Measurements from ENCODE around the gene YKT6.
"Not testable (repeated sequence)": the region's sequence is repeated elsewhere in the genome, so short reads cannot be mapped to it uniquely, and the experiment has no call there.

YKT6 gene

DNA sequence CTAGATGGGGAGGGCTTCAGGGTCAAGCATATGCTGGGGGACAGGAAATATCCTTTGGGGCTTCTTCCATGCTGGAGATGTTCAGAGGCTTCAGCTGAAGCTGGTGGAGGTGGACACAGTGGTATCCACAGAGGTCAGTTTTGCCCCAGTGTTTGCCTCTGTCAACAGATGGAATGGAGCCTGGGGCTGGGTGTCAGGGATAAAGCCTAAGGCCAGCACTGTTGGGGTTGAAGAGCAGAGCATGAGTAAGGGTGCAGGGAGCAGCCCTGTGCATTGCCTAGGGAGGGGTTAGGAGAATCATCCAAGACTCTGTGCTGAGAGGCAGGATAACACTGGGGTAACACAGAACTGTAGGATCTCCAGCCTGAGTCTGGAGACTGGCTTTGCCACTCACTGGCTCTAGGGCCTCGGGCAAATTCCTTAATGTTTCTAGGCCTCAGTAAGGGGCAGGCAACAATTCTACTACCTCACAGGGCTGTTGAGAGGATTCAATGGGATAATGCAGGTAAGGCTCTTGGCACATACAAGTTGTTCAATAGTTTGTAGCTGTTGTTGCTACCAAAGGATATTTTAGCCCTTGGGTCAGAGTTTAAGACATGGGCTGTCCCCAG is 37.9 kb upstream of the YKT6 start:
- ATAC-seq: no peak; the same call in 2 of the 3 replicates
- TF ChIP-seq, protein P1, sequence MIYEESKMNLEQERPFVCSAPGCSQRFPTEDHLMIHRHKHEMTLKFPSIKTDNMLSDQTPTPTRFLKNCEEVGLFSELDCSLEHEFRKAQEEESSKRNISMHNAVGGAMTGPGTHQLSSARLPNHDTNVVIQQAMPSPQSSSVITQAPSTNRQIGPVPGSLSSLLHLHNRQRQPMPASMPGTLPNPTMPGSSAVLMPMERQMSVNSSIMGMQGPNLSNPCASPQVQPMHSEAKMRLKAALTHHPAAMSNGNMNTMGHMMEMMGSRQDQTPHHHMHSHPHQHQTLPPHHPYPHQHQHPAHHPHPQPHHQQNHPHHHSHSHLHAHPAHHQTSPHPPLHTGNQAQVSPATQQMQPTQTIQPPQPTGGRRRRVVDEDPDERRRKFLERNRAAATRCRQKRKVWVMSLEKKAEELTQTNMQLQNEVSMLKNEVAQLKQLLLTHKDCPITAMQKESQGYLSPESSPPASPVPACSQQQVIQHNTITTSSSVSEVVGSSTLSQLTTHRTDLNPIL (CRISPR knock-in tag; IDR thresholded peaks at IDR 0.05; ENCODE audit: low read depth): no peak
- no peak for TF ChIP-seq ESRRG (CRISPR knock-in tag; IDR thresholded peaks at IDR 0.05)
- TF ChIP-seq ISL1 (CRISPR knock-in tag; IDR thresholded peaks at IDR 0.05): no peak
- no peak for TF ChIP-seq SNAI2 (CRISPR knock-in tag; IDR thresholded peaks at IDR 0.05)
- no peak for TF ChIP-seq RARB (CRISPR knock-in tag; IDR thresholded peaks at IDR 0.05)
- TF ChIP-seq GLIS3 (CRISPR knock-in tag; IDR thresholded peaks at IDR 0.05): no peak
- TF ChIP-seq OSR1 (CRISPR knock-in tag; IDR thresholded peaks at IDR 0.05): no peak
- TF ChIP-seq, protein P2, sequence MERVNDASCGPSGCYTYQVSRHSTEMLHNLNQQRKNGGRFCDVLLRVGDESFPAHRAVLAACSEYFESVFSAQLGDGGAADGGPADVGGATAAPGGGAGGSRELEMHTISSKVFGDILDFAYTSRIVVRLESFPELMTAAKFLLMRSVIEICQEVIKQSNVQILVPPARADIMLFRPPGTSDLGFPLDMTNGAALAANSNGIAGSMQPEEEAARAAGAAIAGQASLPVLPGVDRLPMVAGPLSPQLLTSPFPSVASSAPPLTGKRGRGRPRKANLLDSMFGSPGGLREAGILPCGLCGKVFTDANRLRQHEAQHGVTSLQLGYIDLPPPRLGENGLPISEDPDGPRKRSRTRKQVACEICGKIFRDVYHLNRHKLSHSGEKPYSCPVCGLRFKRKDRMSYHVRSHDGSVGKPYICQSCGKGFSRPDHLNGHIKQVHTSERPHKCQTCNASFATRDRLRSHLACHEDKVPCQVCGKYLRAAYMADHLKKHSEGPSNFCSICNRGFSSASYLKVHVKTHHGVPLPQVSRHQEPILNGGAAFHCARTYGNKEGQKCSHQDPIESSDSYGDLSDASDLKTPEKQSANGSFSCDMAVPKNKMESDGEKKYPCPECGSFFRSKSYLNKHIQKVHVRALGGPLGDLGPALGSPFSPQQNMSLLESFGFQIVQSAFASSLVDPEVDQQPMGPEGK (CRISPR knock-in tag; IDR thresholded peaks at IDR 0.05; ENCODE audit: borderline replicate concordance): no peak
- TF ChIP-seq, protein P3, sequence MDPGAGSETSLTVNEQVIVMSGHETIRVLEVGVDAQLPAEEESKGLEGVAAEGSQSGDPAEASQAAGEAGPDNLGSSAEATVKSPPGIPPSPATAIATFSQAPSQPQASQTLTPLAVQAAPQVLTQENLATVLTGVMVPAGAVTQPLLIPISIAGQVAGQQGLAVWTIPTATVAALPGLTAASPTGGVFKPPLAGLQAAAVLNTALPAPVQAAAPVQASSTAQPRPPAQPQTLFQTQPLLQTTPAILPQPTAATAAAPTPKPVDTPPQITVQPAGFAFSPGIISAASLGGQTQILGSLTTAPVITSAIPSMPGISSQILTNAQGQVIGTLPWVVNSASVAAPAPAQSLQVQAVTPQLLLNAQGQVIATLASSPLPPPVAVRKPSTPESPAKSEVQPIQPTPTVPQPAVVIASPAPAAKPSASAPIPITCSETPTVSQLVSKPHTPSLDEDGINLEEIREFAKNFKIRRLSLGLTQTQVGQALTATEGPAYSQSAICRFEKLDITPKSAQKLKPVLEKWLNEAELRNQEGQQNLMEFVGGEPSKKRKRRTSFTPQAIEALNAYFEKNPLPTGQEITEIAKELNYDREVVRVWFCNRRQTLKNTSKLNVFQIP (CRISPR knock-in tag; IDR thresholded peaks at IDR 0.05; ENCODE audit: borderline replicate concordance, low read depth): no peak
- TF ChIP-seq ZNF8 (CRISPR knock-in tag; IDR thresholded peaks at IDR 0.05): no peak
- no peak for TF ChIP-seq CSDC2 (CRISPR knock-in tag; IDR thresholded peaks at IDR 0.05)
- no peak for TF ChIP-seq PPARA (CRISPR knock-in tag; IDR thresholded peaks at IDR 0.05; ENCODE audit: borderline replicate concordance)
- no peak for TF ChIP-seq TOX (CRISPR knock-in tag; IDR thresholded peaks at IDR 0.05; ENCODE audit: borderline replicate concordance)
- TF ChIP-seq ZC3H10 (CRISPR knock-in tag; IDR thresholded peaks at IDR 0.05): no peak
- TF ChIP-seq TCF4 (CRISPR knock-in tag; IDR thresholded peaks at IDR 0.05; ENCODE audit: borderline replicate concordance): no peak

DNA sequence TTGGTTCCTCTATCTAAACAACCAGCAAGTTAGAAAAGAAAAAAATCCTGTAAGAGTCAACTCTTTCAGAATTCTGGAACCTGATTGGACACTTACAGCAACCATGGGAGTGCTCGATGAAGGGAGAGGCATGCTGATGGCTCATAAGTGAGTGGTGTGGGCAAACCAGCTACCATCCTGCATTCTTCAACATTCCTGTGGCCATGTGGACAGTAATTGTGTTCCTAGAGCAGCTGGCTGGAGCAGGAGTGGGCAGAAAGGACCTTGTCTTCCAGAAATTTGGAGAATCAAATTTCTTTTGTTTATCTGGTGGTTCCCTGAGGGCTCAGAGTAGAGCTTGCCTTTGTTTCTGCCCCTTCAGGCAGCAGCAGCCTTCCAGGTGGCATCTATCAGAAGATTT is 37.2 kb upstream of the YKT6 start:
- TF ChIP-seq ESRRG (CRISPR knock-in tag; IDR thresholded peaks at IDR 0.05) (no peak), CSDC2 (CRISPR knock-in tag; IDR thresholded peaks at IDR 0.05) (0 out of 2 replicates have a peak, but pooled peaks have one; percentile 23)
- peak; percentile 99 for ATAC-seq

DNA sequence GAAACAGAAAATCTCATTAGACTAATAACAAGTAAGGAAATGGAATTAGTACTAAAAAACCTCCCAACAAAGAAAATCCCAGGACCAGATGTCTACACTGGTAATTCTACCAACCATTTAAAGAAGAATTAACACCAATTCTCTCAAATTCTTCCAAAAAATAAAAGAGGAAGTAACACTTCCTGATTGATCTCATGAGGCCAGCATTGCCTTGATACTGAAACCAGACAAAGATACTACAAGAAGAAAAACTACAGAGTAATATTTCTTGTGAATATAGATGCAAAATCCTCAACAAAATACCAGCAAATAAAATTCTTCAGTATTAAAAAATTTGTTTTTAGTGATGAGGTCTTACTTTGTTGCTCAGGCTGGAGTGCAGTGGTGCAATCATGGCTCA is 32.9 kb upstream of the YKT6 start:
- TF ChIP-seq, protein P1 (CRISPR knock-in tag; IDR thresholded peaks at IDR 0.05; ENCODE audit: low read depth): no peak
- TF ChIP-seq PPARA (CRISPR knock-in tag; IDR thresholded peaks at IDR 0.05; ENCODE audit: borderline replicate concordance): no peak
- TF ChIP-seq ZFP30 (CRISPR knock-in tag; IDR thresholded peaks at IDR 0.05): no peak
- TF ChIP-seq ZC3H10 (CRISPR knock-in tag; IDR thresholded peaks at IDR 0.05): no peak
- no peak for TF ChIP-seq TOX (CRISPR knock-in tag; IDR thresholded peaks at IDR 0.05; ENCODE audit: borderline replicate concordance)
- no peak for TF ChIP-seq ZNF70 (CRISPR knock-in tag; IDR thresholded peaks at IDR 0.05)
- TF ChIP-seq, protein P4, sequence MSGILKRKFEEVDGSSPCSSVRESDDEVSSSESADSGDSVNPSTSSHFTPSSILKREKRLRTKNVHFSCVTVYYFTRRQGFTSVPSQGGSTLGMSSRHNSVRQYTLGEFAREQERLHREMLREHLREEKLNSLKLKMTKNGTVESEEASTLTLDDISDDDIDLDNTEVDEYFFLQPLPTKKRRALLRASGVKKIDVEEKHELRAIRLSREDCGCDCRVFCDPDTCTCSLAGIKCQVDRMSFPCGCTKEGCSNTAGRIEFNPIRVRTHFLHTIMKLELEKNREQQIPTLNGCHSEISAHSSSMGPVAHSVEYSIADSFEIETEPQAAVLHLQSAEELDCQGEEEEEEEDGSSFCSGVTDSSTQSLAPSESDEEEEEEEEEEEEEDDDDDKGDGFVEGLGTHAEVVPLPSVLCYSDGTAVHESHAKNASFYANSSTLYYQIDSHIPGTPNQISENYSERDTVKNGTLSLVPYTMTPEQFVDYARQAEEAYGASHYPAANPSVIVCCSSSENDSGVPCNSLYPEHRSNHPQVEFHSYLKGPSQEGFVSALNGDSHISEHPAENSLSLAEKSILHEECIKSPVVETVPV (CRISPR knock-in tag; IDR thresholded peaks at IDR 0.05): no peak
- TF ChIP-seq SNAI2 (CRISPR knock-in tag; IDR thresholded peaks at IDR 0.05): no peak
- TF ChIP-seq, protein P2 (CRISPR knock-in tag; IDR thresholded peaks at IDR 0.05; ENCODE audit: borderline replicate concordance): no peak
- ATAC-seq: no peak

DNA sequence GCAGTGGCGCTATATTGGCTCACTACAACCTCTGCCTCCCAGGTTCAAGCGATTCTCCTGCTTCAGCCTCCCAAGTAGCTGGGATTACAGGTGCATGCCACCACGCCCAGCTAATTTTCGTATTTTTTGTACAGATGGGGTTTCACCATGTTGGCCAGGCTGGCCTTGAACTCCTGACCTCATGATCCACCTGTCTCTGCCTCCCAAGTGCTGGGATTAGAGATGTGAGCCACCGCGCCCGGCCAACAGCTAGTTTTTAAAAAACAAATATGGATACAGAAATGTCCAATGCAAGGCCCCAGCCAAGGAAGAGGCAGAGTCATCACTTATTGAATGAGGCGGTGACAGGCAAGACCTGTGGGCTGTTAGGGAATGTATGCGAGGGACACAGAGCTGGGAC is 28.9 kb upstream of the YKT6 start:
- not testable (repeated sequence) for ATAC-seq

Data from SK-N-SH treated with all-trans-retinoic acid at 6 μM for 48 hours (cell line).